ENCODE data around the gene NDUFB3.
"Not testable (repeated sequence)": the region's sequence is repeated elsewhere in the genome, so short reads cannot be mapped to it uniquely, and the experiment has no call there.

Gene NDUFB3

GRCh38 chr2:201071479-201072200 is at the start of gene NDUFB3, which contains the start of gene HYCC2:
Gene NDUFB3, plus strand, starts transcription at chr2:201072001. Its CDS starts 6,882 bp downstream, at chr2:201078883.
Gene HYCC2, minus strand, starts transcription at chr2:201071671. Its CDS starts 47,662 bp downstream, at chr2:201024009.
- peaks cover 3% of the 10 kb centered on the region for H3K36me3 Mint-ChIP-seq (ENCODE audit: low read depth)
- H3K4me3 Mint-ChIP-seq = peak within 1 kb of the TSS; percentile 94
- H3K27ac Mint-ChIP-seq = peak within 1 kb of the TSS; percentile 90
- H3K9me3 Mint-ChIP-seq = no peaks in the 10 kb centered on the region
- H3K4me1 Mint-ChIP-seq (ENCODE audit: low read depth) = peaks cover 39% of the 10 kb centered on the region
- H3K27me3 Mint-ChIP-seq (ENCODE audit: low read depth) = no peaks in the 10 kb centered on the region

GRCh38 chr2:201024518-201024917 is 47.3 kb upstream of the NDUFB3 start:
- peaks cover 25% of the 10 kb centered on the region for H3K4me1 Mint-ChIP-seq (ENCODE audit: low read depth)
- H3K4me3 Mint-ChIP-seq = no peak overlapping the region
- no peak overlapping the region for H3K27ac Mint-ChIP-seq
- peaks cover 34% of the 10 kb centered on the region for H3K36me3 Mint-ChIP-seq (ENCODE audit: low read depth)
- no peaks in the 10 kb centered on the region for H3K27me3 Mint-ChIP-seq (ENCODE audit: low read depth)
- H3K9me3 Mint-ChIP-seq = peaks cover 5% of the 10 kb centered on the region

DNA sequence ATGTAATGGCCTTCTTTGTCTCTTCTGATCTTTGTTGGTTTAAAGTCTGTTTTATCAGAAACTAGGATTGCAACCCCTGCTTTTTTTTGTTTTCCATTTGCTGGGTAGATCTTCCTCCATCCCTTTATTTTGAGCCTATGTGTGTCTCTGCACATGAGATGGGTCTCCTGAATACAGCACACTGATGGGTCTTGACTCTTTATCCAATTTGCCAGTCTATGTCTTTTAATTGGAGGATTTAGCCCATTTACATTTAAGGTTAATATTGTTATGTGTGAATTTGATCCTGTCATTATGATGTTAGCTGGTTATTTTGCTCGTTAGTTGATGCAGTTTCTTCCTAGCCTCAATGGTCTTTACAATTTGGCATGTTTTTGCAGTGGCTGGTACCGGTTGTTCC is 37.4 kb upstream of the NDUFB3 start:
- H3K36me3 Mint-ChIP-seq (ENCODE audit: low read depth) = peaks cover 35% of the 10 kb centered on the region
- H3K4me1 Mint-ChIP-seq (ENCODE audit: low read depth); H3K27ac Mint-ChIP-seq; H3K27me3 Mint-ChIP-seq (ENCODE audit: low read depth); H3K4me3 Mint-ChIP-seq: not testable (repeated sequence)
- peaks cover 21% of the 10 kb centered on the region for H3K9me3 Mint-ChIP-seq

DNA sequence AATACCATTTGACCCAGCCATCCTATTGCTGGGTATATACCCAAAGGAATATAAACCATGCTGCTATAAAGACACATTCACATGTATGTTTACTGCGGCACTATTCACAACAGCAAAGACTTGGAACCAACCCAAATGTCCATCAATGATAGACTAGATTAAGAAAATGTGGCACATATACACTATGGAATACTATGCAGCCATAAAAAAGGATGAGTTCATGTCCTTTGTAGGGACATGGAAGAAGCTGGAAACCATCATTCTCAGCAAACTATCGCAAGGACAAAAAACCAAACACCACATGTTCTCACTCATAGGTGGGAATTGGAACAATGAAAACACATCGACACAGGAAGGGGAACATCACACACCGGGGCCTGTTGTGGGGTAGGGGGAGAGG is 33.4 kb upstream of the NDUFB3 start:
- peaks cover 37% of the 10 kb centered on the region for H3K36me3 Mint-ChIP-seq (ENCODE audit: low read depth)
- not testable (repeated sequence) for H3K4me1 Mint-ChIP-seq (ENCODE audit: low read depth); H3K27ac Mint-ChIP-seq; H3K27me3 Mint-ChIP-seq (ENCODE audit: low read depth); H3K4me3 Mint-ChIP-seq
- H3K9me3 Mint-ChIP-seq = peaks cover 15% of the 10 kb centered on the region

- Mint-ChIP-seq H3K27me3 (ENCODE audit: low read depth) (no peaks in the 10 kb centered on the region), H3K9me3 (peaks cover 14% of the 10 kb centered on the region), H3K36me3 (ENCODE audit: low read depth) (peaks cover 37% of the 10 kb centered on the region), H3K27ac (no peak overlapping the region), H3K4me1 (ENCODE audit: low read depth) (peaks cover 7% of the 10 kb centered on the region), H3K4me3 (no peak overlapping the region)
These were observed 32.9 kb upstream of the NDUFB3 start for GRCh38 chr2:201038855-201039254.

DNA sequence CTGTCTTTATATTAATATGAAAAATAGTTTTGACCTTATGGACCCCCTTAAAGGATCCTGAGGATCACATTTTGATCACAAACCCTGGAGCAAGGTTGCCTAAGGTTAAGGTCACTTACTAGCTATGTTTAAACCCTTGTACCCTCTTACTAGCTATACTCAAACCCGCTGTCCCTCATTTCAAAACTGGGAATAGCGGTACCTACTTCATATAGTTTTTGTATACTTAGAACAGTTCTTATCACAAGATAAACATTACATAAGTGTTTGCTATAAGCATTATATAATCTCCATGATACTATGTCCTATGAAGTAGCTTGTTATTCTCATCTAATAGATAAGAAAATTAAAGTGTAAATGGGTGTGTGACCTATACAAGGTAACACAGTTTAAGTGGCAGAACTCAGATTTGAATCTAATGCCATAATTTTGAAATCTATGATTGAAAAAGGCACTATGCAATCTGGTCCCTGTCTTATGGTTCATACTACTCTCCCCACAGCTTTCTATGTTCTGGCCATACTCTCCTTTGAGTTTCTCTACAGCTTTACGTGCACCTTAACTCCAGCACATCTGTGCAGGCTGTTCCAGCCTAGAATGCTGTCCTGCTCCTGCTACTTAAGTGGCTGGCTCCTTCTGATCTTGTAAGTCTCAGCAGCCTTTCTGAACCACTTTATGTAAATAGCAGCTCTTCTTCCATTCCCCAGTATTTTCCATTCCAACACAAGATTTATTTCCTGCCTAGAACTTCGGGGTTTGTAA is 30.8 kb upstream of the NDUFB3 start:
- peaks cover 5% of the 10 kb centered on the region for H3K4me1 Mint-ChIP-seq (ENCODE audit: low read depth)
- no peak overlapping the region for H3K27ac Mint-ChIP-seq
- H3K27me3 Mint-ChIP-seq (ENCODE audit: low read depth) = no peaks in the 10 kb centered on the region
- peaks cover 8% of the 10 kb centered on the region for H3K9me3 Mint-ChIP-seq
- peaks cover 29% of the 10 kb centered on the region for H3K36me3 Mint-ChIP-seq (ENCODE audit: low read depth)
- H3K4me3 Mint-ChIP-seq = no peak overlapping the region

GRCh38 chr2:201042451-201042850 is 29.4 kb upstream of the NDUFB3 start:
- Mint-ChIP-seq H3K9me3 (peaks cover 13% of the 10 kb centered on the region), H3K36me3 (ENCODE audit: low read depth) (peaks cover 34% of the 10 kb centered on the region)
- not testable (repeated sequence) for H3K4me3 Mint-ChIP-seq; H3K27me3 Mint-ChIP-seq (ENCODE audit: low read depth); H3K4me1 Mint-ChIP-seq (ENCODE audit: low read depth); H3K27ac Mint-ChIP-seq

- H3K4me3 Mint-ChIP-seq; H3K27me3 Mint-ChIP-seq (ENCODE audit: low read depth); H3K4me1 Mint-ChIP-seq (ENCODE audit: low read depth); H3K27ac Mint-ChIP-seq: not testable (repeated sequence)
- H3K9me3 Mint-ChIP-seq = peaks cover 19% of the 10 kb centered on the region
- H3K36me3 Mint-ChIP-seq (ENCODE audit: low read depth) = peaks cover 38% of the 10 kb centered on the region
These were observed 28.8 kb upstream of the NDUFB3 start for GRCh38 chr2:201043050-201043449.

DNA sequence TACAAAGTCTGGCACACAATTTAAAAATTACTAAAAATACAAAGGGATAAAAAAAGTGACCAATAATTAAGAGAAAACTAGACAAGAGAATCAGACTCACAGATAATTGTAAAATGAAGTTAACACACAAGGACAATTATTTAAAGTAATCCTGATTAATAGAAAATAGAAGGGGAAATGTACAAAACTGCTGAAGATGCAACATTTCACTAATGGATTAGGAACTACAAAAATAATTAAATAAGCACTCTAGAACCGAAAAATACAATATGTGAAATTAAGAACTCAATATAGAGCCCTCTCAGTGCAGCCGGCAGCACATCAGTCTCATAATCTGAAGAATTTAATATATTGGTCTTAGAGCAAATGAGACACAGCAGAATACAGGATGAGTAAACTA is 24.9 kb upstream of the NDUFB3 start:
- Mint-ChIP-seq H3K36me3 (ENCODE audit: low read depth) (peaks cover 30% of the 10 kb centered on the region), H3K4me3 (no peak overlapping the region), H3K27me3 (ENCODE audit: low read depth) (no peaks in the 10 kb centered on the region), H3K4me1 (ENCODE audit: low read depth) (peaks cover 5% of the 10 kb centered on the region), H3K27ac (no peak overlapping the region), H3K9me3 (peaks cover 16% of the 10 kb centered on the region)

GRCh38 chr2:201049455-201049854 is 22.3 kb upstream of the NDUFB3 start:
- Mint-ChIP-seq H3K4me1 (ENCODE audit: low read depth) (peaks cover 11% of the 10 kb centered on the region), H3K9me3 (peaks cover 16% of the 10 kb centered on the region), H3K27ac (no peak overlapping the region), H3K36me3 (ENCODE audit: low read depth) (peaks cover 32% of the 10 kb centered on the region), H3K4me3 (no peak overlapping the region), H3K27me3 (ENCODE audit: low read depth) (no peaks in the 10 kb centered on the region)

DNA sequence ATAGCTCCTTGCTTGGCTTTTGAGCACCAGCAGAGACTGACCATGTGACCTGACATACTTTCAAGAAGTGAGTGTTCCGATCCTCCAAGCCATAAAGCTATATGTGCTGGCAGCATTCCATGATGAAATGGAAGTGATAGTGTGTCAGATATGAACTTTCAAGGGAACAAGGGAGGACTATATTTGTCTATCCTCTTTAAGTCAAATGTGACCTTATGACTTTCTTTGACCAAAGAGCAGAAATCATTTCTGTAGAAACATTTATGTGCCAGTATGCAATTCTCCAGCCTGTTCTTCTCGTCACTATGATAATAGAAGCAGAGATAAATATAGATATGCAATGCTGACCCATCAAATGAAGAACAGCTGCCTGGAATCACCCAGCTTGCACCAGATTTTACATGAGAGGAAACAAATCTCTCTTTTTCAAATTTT is 14.7 kb upstream of the NDUFB3 start:
- peaks cover 24% of the 10 kb centered on the region for H3K36me3 Mint-ChIP-seq (ENCODE audit: low read depth)
- no peak overlapping the region for H3K27ac Mint-ChIP-seq
- H3K27me3 Mint-ChIP-seq (ENCODE audit: low read depth) = no peaks in the 10 kb centered on the region
- H3K4me1 Mint-ChIP-seq (ENCODE audit: low read depth) = peaks cover 16% of the 10 kb centered on the region
- H3K4me3 Mint-ChIP-seq = no peak overlapping the region
- no peaks in the 10 kb centered on the region for H3K9me3 Mint-ChIP-seq

DNA sequence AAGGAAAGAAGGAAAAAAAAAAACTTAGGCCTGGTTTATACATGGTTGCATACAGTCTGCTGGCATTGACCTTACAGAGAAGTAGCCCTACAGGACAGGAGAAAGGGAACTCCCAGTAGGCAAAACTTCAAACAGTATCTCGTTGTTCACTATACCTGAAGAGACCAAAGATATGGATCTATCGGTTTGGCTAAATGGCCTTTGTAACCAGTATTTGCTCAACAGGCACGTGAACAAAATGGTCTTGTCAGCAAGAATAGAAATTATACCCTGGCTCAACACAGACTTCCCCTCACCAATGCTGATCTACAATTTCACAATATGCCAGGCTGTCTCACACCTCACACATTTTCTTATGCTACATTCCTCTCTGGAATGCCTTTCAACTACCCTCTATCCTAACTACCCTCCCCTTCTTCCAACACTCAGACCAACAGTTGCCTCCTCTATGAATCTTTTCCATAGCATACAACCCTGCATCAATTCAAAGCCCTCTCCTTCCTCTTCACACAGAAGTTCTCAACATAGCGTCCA is 14.0 kb upstream of the NDUFB3 start:
- peaks cover 11% of the 10 kb centered on the region for H3K4me1 Mint-ChIP-seq (ENCODE audit: low read depth)
- H3K4me3 Mint-ChIP-seq = no peak overlapping the region
- no peaks in the 10 kb centered on the region for H3K27me3 Mint-ChIP-seq (ENCODE audit: low read depth)
- no peaks in the 10 kb centered on the region for H3K9me3 Mint-ChIP-seq
- peaks cover 19% of the 10 kb centered on the region for H3K36me3 Mint-ChIP-seq (ENCODE audit: low read depth)
- peak overlapping the region; percentile 1 for H3K27ac Mint-ChIP-seq

- H3K4me3 Mint-ChIP-seq = no peak overlapping the region
- H3K27ac Mint-ChIP-seq = no peak overlapping the region
- no peaks in the 10 kb centered on the region for H3K27me3 Mint-ChIP-seq (ENCODE audit: low read depth)
- peaks cover 21% of the 10 kb centered on the region for H3K4me1 Mint-ChIP-seq (ENCODE audit: low read depth)
- peaks cover 24% of the 10 kb centered on the region for H3K36me3 Mint-ChIP-seq (ENCODE audit: low read depth)
- no peaks in the 10 kb centered on the region for H3K9me3 Mint-ChIP-seq
These were observed 12.9 kb upstream of the NDUFB3 start for GRCh38 chr2:201058914-201059313.

DNA sequence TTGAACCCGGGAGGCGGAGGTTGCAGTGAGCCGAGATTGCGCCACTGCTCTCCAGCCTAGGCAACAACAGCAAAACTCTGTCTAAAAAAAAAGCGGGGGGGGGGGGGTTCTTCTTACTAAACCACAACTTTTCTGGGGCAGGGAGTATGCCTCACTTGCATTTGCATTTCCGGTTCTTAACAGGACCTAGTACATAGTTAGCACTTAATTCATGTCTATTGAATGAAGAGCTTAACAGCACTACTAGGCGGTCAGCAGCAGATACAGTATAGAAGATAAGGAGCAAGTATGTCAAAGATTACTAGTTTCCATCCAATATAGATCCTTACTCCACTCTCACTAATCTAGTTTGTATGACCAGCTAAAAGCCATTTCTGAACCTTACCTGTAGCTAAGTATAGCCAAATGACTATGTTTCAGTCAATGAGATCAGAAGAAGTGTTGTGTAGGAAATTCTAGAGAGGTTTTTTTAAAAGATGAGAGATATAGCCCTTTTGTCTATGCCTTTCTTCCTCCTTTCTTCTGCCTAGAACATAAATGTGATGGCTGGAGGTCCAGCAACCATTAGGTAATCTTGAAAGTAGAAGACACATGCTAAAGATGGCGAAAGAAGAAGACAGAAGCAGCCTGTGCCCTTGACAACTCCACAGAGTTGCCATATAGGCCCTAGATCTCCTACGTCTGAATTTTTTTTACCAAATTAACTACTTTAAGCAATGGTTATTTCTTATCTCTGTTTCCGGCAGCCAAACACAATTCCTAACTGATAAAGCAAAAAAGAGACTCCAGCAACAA is 11.6 kb upstream of the NDUFB3 start:
- no peak overlapping the region for H3K27ac Mint-ChIP-seq
- no peaks in the 10 kb centered on the region for H3K9me3 Mint-ChIP-seq
- peaks cover 24% of the 10 kb centered on the region for H3K4me1 Mint-ChIP-seq (ENCODE audit: low read depth)
- H3K36me3 Mint-ChIP-seq (ENCODE audit: low read depth) = peaks cover 24% of the 10 kb centered on the region
- H3K27me3 Mint-ChIP-seq (ENCODE audit: low read depth) = no peaks in the 10 kb centered on the region
- no peak overlapping the region for H3K4me3 Mint-ChIP-seq
